Stimulated activated naive CD8-positive, alpha-beta T cell treated with anti-CD3 and anti-CD28 coated beads, Interleukin-15, amount 100 ng/mL, for 72 hours (primary cell): ENCODE results near the gene UPK1B.
"Not testable (repeated sequence)": the region's sequence is repeated elsewhere in the genome, so short reads cannot be mapped to it uniquely, and the experiment has no call there.

Experiments used
- ATAC-seq: fragments of 150-1000 bp; cut with Tn5 transposase; 2 replicates; pipeline ENCODE4 v1.10.0; 2021; ENCODE audit warnings: mild to moderate bottlenecking, moderate library complexity
- DNase-seq, 2 donors: peaks; one replicate each; pipeline ENCODE4 v3.0.0; 2021 to 2022
- H3K27ac Mint-ChIP-seq, 2 donors: one replicate each; pipeline ENCODE4 v1.8.0; 2022; ENCODE audit warnings: mild to moderate bottlenecking in 2 of 2, mixed read lengths in 2 of 2, moderate library complexity in 2 of 2
- H3K27me3 Mint-ChIP-seq: one replicate; pipeline ENCODE4 v1.8.0; 2022; ENCODE audit warnings: mixed read lengths
- H3K4me1 Mint-ChIP-seq: one replicate; pipeline ENCODE4 v1.8.0; 2022; ENCODE audit warnings: mild to moderate bottlenecking, mixed read lengths
- H3K4me3 Mint-ChIP-seq, 2 donors: one replicate each; pipeline ENCODE4 v1.8.0; 2022; ENCODE audit warnings: mild to moderate bottlenecking in 2 of 2, mixed read lengths in 2 of 2, moderate library complexity in 1 of 2
- H3K9me3 Mint-ChIP-seq, 2 donors: one replicate each; pipeline ENCODE4 v1.8.0; 2022; ENCODE audit warnings: mixed read lengths in 2 of 2

The UPK1B gene

GRCh38 chr3:119160361-119160760 is 13.0 kb upstream of the UPK1B start:
- H3K27ac Mint-ChIP-seq = no peak overlapping the region
- no peak for DNase-seq
- peaks cover 2% of the 10 kb centered on the region for H3K27me3 Mint-ChIP-seq
- no peaks in the 10 kb centered on the region for H3K4me1 Mint-ChIP-seq
- no peak for ATAC-seq
- peaks cover 7 to 26% of the 10 kb centered on the region in 2 donors for H3K9me3 Mint-ChIP-seq
- no peak overlapping the region for H3K4me3 Mint-ChIP-seq

- no peak overlapping the region for H3K4me3 Mint-ChIP-seq
- DNase-seq (no peak), ATAC-seq (no peak)
- H3K27me3 Mint-ChIP-seq = peaks cover 6% of the 10 kb centered on the region
- H3K27ac Mint-ChIP-seq = no peak overlapping the region
- H3K4me1 Mint-ChIP-seq = no peaks in the 10 kb centered on the region
- peaks cover 9 to 26% of the 10 kb centered on the region in 2 donors for H3K9me3 Mint-ChIP-seq
Measured at GRCh38 chr3:119160815-119161214, 12.6 kb upstream of the UPK1B start.

- H3K27ac Mint-ChIP-seq = no peak overlapping the region
- H3K4me1 Mint-ChIP-seq = no peaks in the 10 kb centered on the region
- no peak for ATAC-seq
Measured at GRCh38 chr3:119161240-119161639, 12.2 kb upstream of the UPK1B start.

GRCh38 chr3:119164745-119165144 is 8.7 kb upstream of the UPK1B start:
- H3K27ac Mint-ChIP-seq, ATAC-seq, H3K4me1 Mint-ChIP-seq, H3K27me3 Mint-ChIP-seq, DNase-seq, H3K4me3 Mint-ChIP-seq: not testable (repeated sequence)
- peaks cover 4 to 16% of the 10 kb centered on the region in 2 donors for H3K9me3 Mint-ChIP-seq

More at GRCh38 chr3:119161240-119161639, 12.2 kb upstream of the UPK1B start:
- no peak overlapping the region for H3K4me3 Mint-ChIP-seq
- DNase-seq = no peak
- H3K9me3 Mint-ChIP-seq = peaks cover 9 to 26% of the 10 kb centered on the region in 2 donors
- H3K27me3 Mint-ChIP-seq = peaks cover 8% of the 10 kb centered on the region

- ATAC-seq = no peak
- H3K4me3 Mint-ChIP-seq = no peak overlapping the region
- no peak overlapping the region for H3K27ac Mint-ChIP-seq
- no peaks in the 10 kb centered on the region for H3K4me1 Mint-ChIP-seq
- peaks cover 12% of the 10 kb centered on the region for H3K27me3 Mint-ChIP-seq
- no peak for DNase-seq
- H3K9me3 Mint-ChIP-seq = peaks cover 0 to 2% of the 10 kb centered on the region in 2 donors
Measured at GRCh38 chr3:119170821-119171220, 2.6 kb upstream of the UPK1B start.

- Mint-ChIP-seq H3K9me3 (no peaks in the 10 kb centered on the region), H3K4me1 (no peaks in the 10 kb centered on the region), H3K27ac (no peak overlapping the region), H3K4me3 (no peak overlapping the region), H3K27me3 (peaks cover 23% of the 10 kb centered on the region)
- DNase-seq (no peak), ATAC-seq (no peak)
Measured at GRCh38 chr3:119175872-119176756, 2.7 kb downstream of the UPK1B start.

- ATAC-seq (no peak), DNase-seq (no peak)
- Mint-ChIP-seq H3K4me1 (no peaks in the 10 kb centered on the region), H3K27me3 (peaks cover 23% of the 10 kb centered on the region), H3K27ac (no peak overlapping the region), H3K9me3 (no peaks in the 10 kb centered on the region), H3K4me3 (no peak overlapping the region)
Measured at GRCh38 chr3:119176778-119177177, 3.4 kb downstream of the UPK1B start.

GRCh38 chr3:119177321-119177720 is 3.9 kb downstream of the UPK1B start:
- H3K4me3 Mint-ChIP-seq = no peak overlapping the region
- ATAC-seq (no peak), DNase-seq (no peak)
- no peak overlapping the region for H3K27ac Mint-ChIP-seq
- no peaks in the 10 kb centered on the region for H3K4me1 Mint-ChIP-seq
- no peaks in the 10 kb centered on the region for H3K9me3 Mint-ChIP-seq
- H3K27me3 Mint-ChIP-seq = peaks cover 23% of the 10 kb centered on the region

- Mint-ChIP-seq H3K9me3 (no peaks in the 10 kb centered on the region), H3K27me3 (peaks cover 12% of the 10 kb centered on the region), H3K4me3 (no peak overlapping the region), H3K27ac (no peak overlapping the region), H3K4me1 (no peaks in the 10 kb centered on the region)
- no peak for ATAC-seq
- DNase-seq = no peak
Measured at GRCh38 chr3:119181765-119182164, 8.4 kb downstream of the UPK1B start.

- H3K4me3 Mint-ChIP-seq = no peak overlapping the region
- DNase-seq (no peak), ATAC-seq (no peak)
- H3K9me3 Mint-ChIP-seq = no peaks in the 10 kb centered on the region
- no peak overlapping the region for H3K27ac Mint-ChIP-seq
- H3K4me1 Mint-ChIP-seq = no peaks in the 10 kb centered on the region
- H3K27me3 Mint-ChIP-seq = no peaks in the 10 kb centered on the region
Measured at GRCh38 chr3:119184111-119184510, 10.7 kb downstream of the UPK1B start.

- Mint-ChIP-seq H3K27ac (no peak overlapping the region), H3K27me3 (no peaks in the 10 kb centered on the region), H3K9me3 (no peaks in the 10 kb centered on the region), H3K4me1 (no peaks in the 10 kb centered on the region), H3K4me3 (no peak overlapping the region)
- no peak for ATAC-seq
- DNase-seq = no peak
Measured at GRCh38 chr3:119184796-119185570, 11.6 kb downstream of the UPK1B start.

- Mint-ChIP-seq H3K4me1 (no peaks in the 10 kb centered on the region), H3K27me3 (no peaks in the 10 kb centered on the region), H3K4me3 (no peak overlapping the region), H3K9me3 (no peaks in the 10 kb centered on the region), H3K27ac (no peak overlapping the region)
- no peak for ATAC-seq
- no peak for DNase-seq
Measured at GRCh38 chr3:119187266-119187665, 13.9 kb downstream of the UPK1B start.

GRCh38 chr3:119191800-119192199 is 18.4 kb downstream of the UPK1B start:
- Mint-ChIP-seq H3K9me3 (no peaks in the 10 kb centered on the region), H3K27ac (no peak overlapping the region), H3K27me3 (no peaks in the 10 kb centered on the region), H3K4me1 (no peaks in the 10 kb centered on the region), H3K4me3 (no peak overlapping the region)
- no peak for DNase-seq
- ATAC-seq = no peak

GRCh38 chr3:119194237-119195150 is 21.1 kb downstream of the UPK1B start:
- Mint-ChIP-seq H3K27me3 (no peaks in the 10 kb centered on the region), H3K4me3 (no peak overlapping the region), H3K9me3 (no peaks in the 10 kb centered on the region), H3K27ac (no peak overlapping the region), H3K4me1 (no peaks in the 10 kb centered on the region)
- DNase-seq = no peak
- no peak for ATAC-seq

GRCh38 chr3:119195151-119195476 is 21.7 kb downstream of the UPK1B start:
- Mint-ChIP-seq H3K27ac (no peak overlapping the region), H3K4me1 (no peaks in the 10 kb centered on the region), H3K27me3 (no peaks in the 10 kb centered on the region), H3K4me3 (no peak overlapping the region), H3K9me3 (no peaks in the 10 kb centered on the region)
- DNase-seq (no peak), ATAC-seq (no peak)
